Natural killer cell (primary cell): ENCODE measurements around the gene PHACTR1. TPM values are rescaled to one million over a fixed set of nuclear protein-coding genes. Genes with fewer than 3 reads are reported as not detected.

Source experiments
- ATAC-seq, 3 donors: fragments of 150-1000 bp in 2 of 3; fragments of 200-7000 bp in 1 of 3; cut with Tn5 transposase; 1 replicate in 1 of 3; 2 replicates in 2 of 3; pipeline ENCODE4 v1.10.0; 2021; ENCODE audit warnings: mild to moderate bottlenecking in 2 of 3, moderate library complexity in 2 of 3
- DNase-seq, 2 donors: peaks; one replicate each; pipeline versions ENCODE4 v3.0.0 to v3.0.0-alpha.2; 2013 to 2021; ENCODE audit warnings: mixed read lengths in 1 of 2
- H3K27ac ChIP-seq: one replicate; pipeline ENCODE4 v1.5.1; 2013; ENCODE audit warnings: mild to moderate bottlenecking, low read length
- H3K27me3 ChIP-seq: one replicate; pipeline ENCODE4 v1.6.1; 2013; ENCODE audit warnings: low read length; ENCODE audit not compliant: control insufficient read depth, insufficient read depth
- H3K36me3 ChIP-seq: one replicate; pipeline ENCODE4 v1.6.1; 2013; ENCODE audit warnings: low read length; ENCODE audit not compliant: control insufficient read depth, insufficient read depth
- H3K4me1 ChIP-seq: one replicate; pipeline ENCODE4 v1.6.1; 2013; ENCODE audit warnings: low read length; ENCODE audit not compliant: control insufficient read depth, insufficient read depth
- H3K4me3 ChIP-seq: one replicate; pipeline ENCODE4 v1.5.1; 2013; ENCODE audit warnings: low read length
- H3K9me3 ChIP-seq: one replicate; pipeline ENCODE4 v1.6.1; 2013; ENCODE audit warnings: low read length; ENCODE audit not compliant: control insufficient read depth, insufficient read depth
- H3K27ac Mint-ChIP-seq, 2 donors: one replicate each; pipeline ENCODE4 v1.8.0; 2022; ENCODE audit warnings: mild to moderate bottlenecking in 2 of 2, mixed read lengths in 2 of 2, moderate library complexity in 1 of 2
- H3K27me3 Mint-ChIP-seq, 2 donors: one replicate each; pipeline ENCODE4 v1.8.0; 2022; ENCODE audit warnings: low read depth in 2 of 2, mixed read lengths in 2 of 2
- H3K36me3 Mint-ChIP-seq: one replicate; pipeline ENCODE4 v1.8.0; 2022; ENCODE audit warnings: mixed read lengths
- H3K4me1 Mint-ChIP-seq, 2 donors: one replicate each; pipeline ENCODE4 v1.8.0; 2022; ENCODE audit warnings: mixed read lengths in 2 of 2
- H3K4me3 Mint-ChIP-seq: one replicate; pipeline ENCODE4 v1.8.0; 2022; ENCODE audit warnings: mild to moderate bottlenecking, moderate library complexity, mixed read lengths
- H3K9me3 Mint-ChIP-seq, 2 donors: one replicate each; pipeline ENCODE4 v1.8.0; 2022; ENCODE audit warnings: mixed read lengths in 2 of 2
- WGBS: methylation state at CpG from one replicate; pipeline ENCODE4 v1.1.7; 2013; ENCODE audit warnings: missing lambda C conversion rate; ENCODE audit not compliant: insufficient coverage; 5-methylcytosine and 5-hydroxymethylcytosine counted together
- intact Hi-C: fragments of 100-400 bp; cut with micrococcal nuclease; formaldehyde crosslinking; loops from one replicate; pipeline ENCODE4 v1.14.2; 2022
- total RNA-seq, 4 donors: library from RNA; stranded (reverse); fragments of 120-200 nt in 1 of 4; gene quantifications; one replicate each; pipeline versions ENCODE4 v1.2.3 to v1.2.4, GENCODE V29; 2013 to 2022
- TF ChIP-seq, protein P1 (sequence below): fragments of 200-600 bp; IDR thresholded peaks from one replicate; pipeline ENCODE4 v1.8.0; 2022; ENCODE audit warnings: antibody characterized with exemption

The PHACTR1 gene
- total RNA-seq, 3 donors from 2014 or later (not counting 1 experiment from before 2014, with no cell fraction given) = 5.2 to 19.0 (median 5.4) TPM

DNA sequence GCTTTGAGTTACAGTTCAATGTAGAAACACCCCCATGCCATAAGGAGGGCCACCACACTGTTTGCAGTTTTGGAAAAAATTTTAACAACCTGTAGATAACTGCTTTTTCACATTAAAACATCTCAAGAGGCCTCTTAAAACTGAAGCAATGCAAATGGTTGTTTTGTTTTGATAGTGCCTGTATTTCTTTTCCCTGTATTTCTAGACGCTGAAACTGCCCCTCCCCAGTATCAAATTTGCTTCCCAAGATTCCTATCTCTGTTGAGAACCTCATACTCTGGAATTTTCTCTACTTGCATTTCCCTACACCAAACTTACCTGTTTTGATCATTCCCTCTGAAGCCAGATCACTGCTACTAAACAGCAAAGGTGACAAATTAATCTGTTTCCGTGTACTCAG lies 98.5 kb downstream of the PHACTR1 start:
- Mint-ChIP-seq H3K4me1 (no peaks in the 10 kb centered on the region), H3K9me3 (no peaks in the 10 kb centered on the region), H3K36me3 (no peaks in the 10 kb centered on the region), H3K4me3 (no peak overlapping the region), H3K27ac (no peak overlapping the region), H3K27me3 (peaks cover 10 to 17% of the 10 kb centered on the region in 2 donors)
- DNase-seq (no peak), ATAC-seq (no peak)
- H3K27ac ChIP-seq = no peak overlapping the region
- H3K9me3 ChIP-seq = no peaks in the 10 kb centered on the region
- WGBS = 69% methylated on average over 1 of the region's 2 CpGs
- TF ChIP-seq, protein P1, sequence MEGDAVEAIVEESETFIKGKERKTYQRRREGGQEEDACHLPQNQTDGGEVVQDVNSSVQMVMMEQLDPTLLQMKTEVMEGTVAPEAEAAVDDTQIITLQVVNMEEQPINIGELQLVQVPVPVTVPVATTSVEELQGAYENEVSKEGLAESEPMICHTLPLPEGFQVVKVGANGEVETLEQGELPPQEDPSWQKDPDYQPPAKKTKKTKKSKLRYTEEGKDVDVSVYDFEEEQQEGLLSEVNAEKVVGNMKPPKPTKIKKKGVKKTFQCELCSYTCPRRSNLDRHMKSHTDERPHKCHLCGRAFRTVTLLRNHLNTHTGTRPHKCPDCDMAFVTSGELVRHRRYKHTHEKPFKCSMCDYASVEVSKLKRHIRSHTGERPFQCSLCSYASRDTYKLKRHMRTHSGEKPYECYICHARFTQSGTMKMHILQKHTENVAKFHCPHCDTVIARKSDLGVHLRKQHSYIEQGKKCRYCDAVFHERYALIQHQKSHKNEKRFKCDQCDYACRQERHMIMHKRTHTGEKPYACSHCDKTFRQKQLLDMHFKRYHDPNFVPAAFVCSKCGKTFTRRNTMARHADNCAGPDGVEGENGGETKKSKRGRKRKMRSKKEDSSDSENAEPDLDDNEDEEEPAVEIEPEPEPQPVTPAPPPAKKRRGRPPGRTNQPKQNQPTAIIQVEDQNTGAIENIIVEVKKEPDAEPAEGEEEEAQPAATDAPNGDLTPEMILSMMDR = no peak
- no peak overlapping the region for H3K4me3 ChIP-seq
- H3K4me1 ChIP-seq = no peaks in the 10 kb centered on the region
- H3K27me3 ChIP-seq = no peaks in the 10 kb centered on the region
- H3K36me3 ChIP-seq = no peaks in the 10 kb centered on the region
- intact Hi-C loops = no loop called here

DNA sequence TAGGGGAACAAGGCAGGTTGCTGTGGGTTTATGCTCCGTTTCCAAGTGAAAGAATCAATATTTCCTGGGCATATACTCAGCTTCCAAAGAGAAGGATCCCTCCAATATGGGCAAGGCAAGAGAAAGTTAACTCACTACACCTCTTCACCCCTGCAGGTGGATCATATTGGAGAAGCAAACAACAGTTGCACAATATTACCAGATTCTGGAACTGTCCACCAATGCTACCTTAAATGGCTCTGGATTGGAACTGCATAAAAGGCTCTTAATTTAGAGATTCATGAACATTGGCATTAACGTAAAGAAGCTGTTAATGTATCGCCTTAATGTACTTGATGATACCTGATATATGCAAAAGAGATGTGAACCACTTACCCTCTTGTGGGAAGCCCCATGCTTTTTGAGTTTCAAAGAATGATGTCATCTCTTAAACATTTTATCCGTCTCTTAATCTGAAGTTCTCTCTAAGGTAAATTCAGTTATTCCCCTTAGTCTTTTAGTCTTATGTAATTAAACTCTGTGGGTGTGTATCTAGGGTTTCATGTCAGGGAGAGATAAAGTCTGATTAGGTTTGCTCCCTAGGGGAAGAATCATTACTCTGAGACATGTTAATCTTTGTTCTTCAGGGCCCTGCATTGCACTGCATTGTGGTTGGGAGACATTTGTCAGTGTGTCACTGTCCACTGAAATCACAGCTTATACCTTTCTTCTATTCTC lies 99.5 kb downstream of the PHACTR1 start:
- no peaks in the 10 kb centered on the region for H3K36me3 Mint-ChIP-seq
- TF ChIP-seq, protein P1 = no peak
- Histone ChIP-seq H3K9me3 (no peaks in the 10 kb centered on the region), H3K4me3 (no peak overlapping the region), H3K27ac (no peak overlapping the region), H3K4me1 (no peaks in the 10 kb centered on the region), H3K27me3 (no peaks in the 10 kb centered on the region), H3K36me3 (no peaks in the 10 kb centered on the region)
- ATAC-seq (no peak), DNase-seq (no peak)
- no peaks in the 10 kb centered on the region for H3K9me3 Mint-ChIP-seq
- no peaks in the 10 kb centered on the region for H3K4me1 Mint-ChIP-seq
- no peak overlapping the region for H3K27ac Mint-ChIP-seq
- H3K27me3 Mint-ChIP-seq = peaks cover 11 to 17% of the 10 kb centered on the region in 2 donors
- intact Hi-C loops = no loop called here
- 95% methylated on average over 4 of the region's 4 CpGs for WGBS
- no peak overlapping the region for H3K4me3 Mint-ChIP-seq

DNA sequence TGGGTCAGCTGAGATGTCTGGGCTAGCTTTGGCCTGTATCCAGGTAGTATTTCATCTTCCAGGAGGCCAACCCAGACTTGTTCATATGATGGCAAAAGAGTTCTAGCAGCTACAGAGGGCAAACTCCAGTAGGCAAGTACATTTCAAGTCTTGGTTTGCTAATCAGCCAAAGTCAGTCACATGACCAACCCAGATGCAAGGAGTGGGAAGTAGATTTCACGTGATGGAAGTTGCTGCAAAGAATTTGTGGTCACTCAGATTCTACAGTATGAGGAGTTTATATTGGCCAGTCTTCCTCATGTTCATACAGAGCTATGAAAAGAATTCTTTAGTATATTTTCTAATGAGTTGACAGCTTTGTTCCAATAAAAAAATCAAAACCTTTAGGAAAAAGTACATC lies 101.8 kb downstream of the PHACTR1 start:
- no peaks in the 10 kb centered on the region for H3K4me1 Mint-ChIP-seq
- TF ChIP-seq, protein P1 = no peak
- Histone ChIP-seq H3K4me1 (no peaks in the 10 kb centered on the region), H3K36me3 (no peaks in the 10 kb centered on the region), H3K27ac (no peak overlapping the region), H3K4me3 (no peak overlapping the region), H3K9me3 (no peaks in the 10 kb centered on the region), H3K27me3 (no peaks in the 10 kb centered on the region)
- ATAC-seq (no peak), DNase-seq (no peak)
- intact Hi-C loops = no loop called here
- H3K4me3 Mint-ChIP-seq = no peak overlapping the region
- 0% methylated on average over 1 of the region's 1 CpG for WGBS
- no peaks in the 10 kb centered on the region for H3K36me3 Mint-ChIP-seq
- peaks cover 13 to 24% of the 10 kb centered on the region in 2 donors for H3K27me3 Mint-ChIP-seq
- no peaks in the 10 kb centered on the region for H3K9me3 Mint-ChIP-seq
- H3K27ac Mint-ChIP-seq = no peak overlapping the region

DNA sequence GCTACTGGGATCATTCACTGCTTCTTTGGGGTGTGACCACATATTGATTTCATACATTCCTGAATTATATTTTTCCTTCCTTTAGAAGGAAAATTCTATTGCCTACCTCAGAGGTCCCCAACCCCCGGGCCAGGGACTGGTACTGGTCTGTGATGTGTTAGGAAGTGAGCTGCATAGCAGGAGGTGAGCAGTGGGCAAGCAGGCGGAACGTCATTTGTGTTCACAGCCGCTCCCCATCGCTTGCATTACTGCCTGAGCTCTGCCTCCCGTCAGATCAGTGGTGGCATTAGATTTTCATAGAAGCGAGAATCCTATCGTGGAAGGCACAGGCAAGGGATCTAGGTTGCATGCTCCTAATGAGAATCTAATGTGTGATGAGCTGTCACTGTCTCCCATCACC lies 107.3 kb downstream of the PHACTR1 start:
- TF ChIP-seq, protein P1 = no peak
- H3K4me3 Mint-ChIP-seq = no peak overlapping the region
- Histone ChIP-seq H3K36me3 (no peaks in the 10 kb centered on the region), H3K4me1 (no peaks in the 10 kb centered on the region), H3K27me3 (peaks cover 2% of the 10 kb centered on the region), H3K4me3 (no peak overlapping the region), H3K9me3 (no peaks in the 10 kb centered on the region), H3K27ac (no peak overlapping the region)
- H3K36me3 Mint-ChIP-seq = no peaks in the 10 kb centered on the region
- H3K4me1 Mint-ChIP-seq = no peaks in the 10 kb centered on the region
- WGBS = 91% methylated on average over 8 of the region's 8 CpGs
- DNase-seq (no peak), ATAC-seq (no peak)
- peaks cover 6 to 20% of the 10 kb centered on the region in 2 donors for H3K27me3 Mint-ChIP-seq
- no peaks in the 10 kb centered on the region for H3K9me3 Mint-ChIP-seq
- H3K27ac Mint-ChIP-seq = no peak overlapping the region
- intact Hi-C loops = no loop called here
